PC-3 (cell line): ENCODE results near the gene PTN.

Source experiments
- EZH2 ChIP-seq: fragments of 300-600 bp; sonication (generic); IDR thresholded peaks from one replicate; pipeline ENCODE4 v1.6.1; 2017; ENCODE audit warnings: antibody characterized with exemption, mild to moderate bottlenecking, low read length; ENCODE audit not compliant: unreplicated experiment
- EZH2phosphoT487 ChIP-seq: fragments of 300-600 bp; sonication (generic); IDR thresholded peaks from 2 replicates; pipeline ENCODE4 v1.6.1; 2018; ENCODE audit warnings: mild to moderate bottlenecking, antibody characterized with exemption, low read length, borderline replicate concordance
- TF ChIP-seq, protein P1 (sequence below): fragments of 300-600 bp; sonication (generic); conservative IDR thresholded peaks from 2 replicates; pipeline ENCODE4 v1.5.1; 2017; ENCODE audit warnings: antibody characterized with exemption, low read depth, mild to moderate bottlenecking, low read length

DNA sequence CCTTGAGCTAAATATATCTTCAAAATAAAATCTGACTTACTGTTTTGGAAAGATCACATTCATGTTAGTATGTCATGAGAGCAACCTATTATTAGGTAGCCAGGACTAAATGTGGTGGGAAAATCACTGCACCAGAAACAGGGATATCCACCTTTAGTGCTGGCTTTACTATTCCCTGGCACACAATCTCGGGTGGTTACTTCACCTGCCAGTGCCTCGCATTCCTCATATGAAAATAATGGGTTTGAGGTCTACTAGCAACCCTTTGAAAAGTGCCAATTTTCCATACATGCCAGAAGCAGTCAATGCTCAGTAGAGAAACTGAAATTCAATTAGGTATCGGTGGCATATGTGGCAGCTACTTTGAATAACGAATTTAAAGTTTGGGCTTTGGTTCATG is 36.8 kb downstream of the PTN start:
- TF ChIP-seq EZH2 (no peak), EZH2phosphoT487 (no peak)
- TF ChIP-seq, protein P1, sequence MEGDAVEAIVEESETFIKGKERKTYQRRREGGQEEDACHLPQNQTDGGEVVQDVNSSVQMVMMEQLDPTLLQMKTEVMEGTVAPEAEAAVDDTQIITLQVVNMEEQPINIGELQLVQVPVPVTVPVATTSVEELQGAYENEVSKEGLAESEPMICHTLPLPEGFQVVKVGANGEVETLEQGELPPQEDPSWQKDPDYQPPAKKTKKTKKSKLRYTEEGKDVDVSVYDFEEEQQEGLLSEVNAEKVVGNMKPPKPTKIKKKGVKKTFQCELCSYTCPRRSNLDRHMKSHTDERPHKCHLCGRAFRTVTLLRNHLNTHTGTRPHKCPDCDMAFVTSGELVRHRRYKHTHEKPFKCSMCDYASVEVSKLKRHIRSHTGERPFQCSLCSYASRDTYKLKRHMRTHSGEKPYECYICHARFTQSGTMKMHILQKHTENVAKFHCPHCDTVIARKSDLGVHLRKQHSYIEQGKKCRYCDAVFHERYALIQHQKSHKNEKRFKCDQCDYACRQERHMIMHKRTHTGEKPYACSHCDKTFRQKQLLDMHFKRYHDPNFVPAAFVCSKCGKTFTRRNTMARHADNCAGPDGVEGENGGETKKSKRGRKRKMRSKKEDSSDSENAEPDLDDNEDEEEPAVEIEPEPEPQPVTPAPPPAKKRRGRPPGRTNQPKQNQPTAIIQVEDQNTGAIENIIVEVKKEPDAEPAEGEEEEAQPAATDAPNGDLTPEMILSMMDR = no peak
